GM19372 (cell line): ENCODE results near the gene CANT1.
"Not testable (repeated sequence)": the region's sequence is repeated elsewhere in the genome, so short reads cannot be mapped to it uniquely, and the experiment has no call there.

ENCODE experiments used
- ATAC-seq: cut with Tn5 transposase; IDR thresholded peaks from one replicate; pipeline ENCODE4 v1.9.1; 2021; ENCODE audit warnings: mild to moderate bottlenecking, low read depth, moderate library complexity; ENCODE audit not compliant: unreplicated experiment

The CANT1 gene

GRCh38 chr17:79028496-79029326 lies 19.1 kb upstream of the CANT1 start:
- ATAC-seq = no peak

- no peak for ATAC-seq
Observed at GRCh38 chr17:79027925-79028491, 18.4 kb upstream of the CANT1 start.

- ATAC-seq = no peak
Observed at GRCh38 chr17:79027274-79027924, 17.8 kb upstream of the CANT1 start.

GRCh38 chr17:79026376-79027273 lies 17.1 kb upstream of the CANT1 start:
- no peak for ATAC-seq

- ATAC-seq = no peak
Observed at GRCh38 chr17:79024901-79025737, 15.6 kb upstream of the CANT1 start.

GRCh38 chr17:79023886-79024771 lies 14.6 kb upstream of the CANT1 start, which contains the start of gene C1QTNF1:
C1QTNF1 (plus strand) TSS chr17:79024169; CDS start chr17:79043969, 19,800 bp downstream.
- no peak for ATAC-seq

- ATAC-seq = no peak
Observed at GRCh38 chr17:79023180-79023705, 13.7 kb upstream of the CANT1 start.

GRCh38 chr17:79022507-79022991 lies 13.0 kb upstream of the CANT1 start:
- no peak for ATAC-seq

- ATAC-seq = not testable (repeated sequence)
Observed at GRCh38 chr17:79021929-79022328, 12.4 kb upstream of the CANT1 start.

GRCh38 chr17:79020631-79021301 lies 11.2 kb upstream of the CANT1 start:
- no peak for ATAC-seq

GRCh38 chr17:79019632-79020584 lies 10.3 kb upstream of the CANT1 start:
- ATAC-seq = no peak

- ATAC-seq = no peak
Observed at GRCh38 chr17:79019261-79019631, 9.7 kb upstream of the CANT1 start.

- no peak for ATAC-seq
Observed at GRCh38 chr17:79018370-79018695, 8.8 kb upstream of the CANT1 start.

- no peak for ATAC-seq
Observed at GRCh38 chr17:79017546-79018369, 8.2 kb upstream of the CANT1 start.

GRCh38 chr17:79014158-79014758 lies 4.7 kb upstream of the CANT1 start:
- ATAC-seq = no peak
